ENCODE measurements around the gene FUT8.

GRCh38 chr14:65783576-65783975 lies 371.0 kb downstream of the FUT8 start:
- TF ChIP-seq EP300 (IDR thresholded peaks at IDR 0.05; ENCODE audit: borderline replicate concordance in 1 of 2, low read depth in 2 of 2, low read length in 2 of 2) (no peak), HDAC2 (IDR thresholded peaks at IDR 0.05; ENCODE audit: borderline replicate concordance in 1 of 2, low read depth in 2 of 2, low read length in 2 of 2) (no peak), ZNF274 (IDR thresholded peaks at IDR 0.05; ENCODE audit: borderline replicate concordance, extremely low read depth, low read length) (no peak), EZH2 (IDR thresholded peaks at IDR 0.05; ENCODE audit: low read depth, low read length, severe bottlenecking) (no peak)

Measured in H1 (cell line).